ENCODE results near the gene SLC7A6. TPM values are rescaled to one million over a fixed set of nuclear protein-coding genes. Genes with fewer than 3 reads are reported as not detected.

Gene SLC7A6
- total RNA-seq, 1 donor from 2014 or later: 50.7 TPM

- DNase-seq (ENCODE audit: extremely low spot score, unreplicated experiment): no peak
- no peak for TF ChIP-seq CTCF (IDR thresholded peaks at IDR 0.05)
- Mint-ChIP-seq H3K9me3 (ENCODE audit: unreplicated experiment) (no peaks in the 10 kb centered on the region), H3K27me3 (ENCODE audit: unreplicated experiment) (no peaks in the 10 kb centered on the region), H3K4me3 (ENCODE audit: unreplicated experiment) (no peak overlapping the region), H3K27ac (ENCODE audit: unreplicated experiment) (no peak overlapping the region), H3K36me3 (ENCODE audit: unreplicated experiment) (peaks cover 35% of the 10 kb centered on the region), H3K4me1 (ENCODE audit: unreplicated experiment) (no peaks in the 10 kb centered on the region)
Observed at GRCh38 chr16:68297908-68298307, 33.6 kb downstream of the SLC7A6 start.

- DNase-seq (ENCODE audit: extremely low spot score, unreplicated experiment): no peak
- Mint-ChIP-seq H3K36me3 (ENCODE audit: unreplicated experiment) (peaks cover 36% of the 10 kb centered on the region), H3K4me1 (ENCODE audit: unreplicated experiment) (no peaks in the 10 kb centered on the region), H3K9me3 (ENCODE audit: unreplicated experiment) (no peaks in the 10 kb centered on the region), H3K4me3 (ENCODE audit: unreplicated experiment) (no peak overlapping the region), H3K27ac (ENCODE audit: unreplicated experiment) (no peak overlapping the region), H3K27me3 (ENCODE audit: unreplicated experiment) (no peaks in the 10 kb centered on the region)
- TF ChIP-seq CTCF (IDR thresholded peaks at IDR 0.05): no peak
Observed at GRCh38 chr16:68298312-68298711, 34.0 kb downstream of the SLC7A6 start.

- H3K9me3 Mint-ChIP-seq (ENCODE audit: unreplicated experiment): no peaks in the 10 kb centered on the region
- peaks cover 38% of the 10 kb centered on the region for H3K36me3 Mint-ChIP-seq (ENCODE audit: unreplicated experiment)
- no peak for TF ChIP-seq CTCF (IDR thresholded peaks at IDR 0.05)
- no peak overlapping the region for H3K4me3 Mint-ChIP-seq (ENCODE audit: unreplicated experiment)
- no peaks in the 10 kb centered on the region for H3K27me3 Mint-ChIP-seq (ENCODE audit: unreplicated experiment)
- no peaks in the 10 kb centered on the region for H3K4me1 Mint-ChIP-seq (ENCODE audit: unreplicated experiment)
- H3K27ac Mint-ChIP-seq (ENCODE audit: unreplicated experiment): no peak overlapping the region
- no peak for DNase-seq (ENCODE audit: extremely low spot score, unreplicated experiment)
Observed at GRCh38 chr16:68298907-68299561, 34.7 kb downstream of the SLC7A6 start.

GRCh38 chr16:68299571-68300453 lies 35.5 kb downstream of the SLC7A6 start:
- TF ChIP-seq CTCF (IDR thresholded peaks at IDR 0.05): no peak
- no peaks in the 10 kb centered on the region for H3K9me3 Mint-ChIP-seq (ENCODE audit: unreplicated experiment)
- no peak overlapping the region for H3K27ac Mint-ChIP-seq (ENCODE audit: unreplicated experiment)
- peaks cover 36% of the 10 kb centered on the region for H3K36me3 Mint-ChIP-seq (ENCODE audit: unreplicated experiment)
- H3K4me1 Mint-ChIP-seq (ENCODE audit: unreplicated experiment): no peaks in the 10 kb centered on the region
- no peak overlapping the region for H3K4me3 Mint-ChIP-seq (ENCODE audit: unreplicated experiment)
- no peak for DNase-seq (ENCODE audit: extremely low spot score, unreplicated experiment)
- no peaks in the 10 kb centered on the region for H3K27me3 Mint-ChIP-seq (ENCODE audit: unreplicated experiment)
